GM12878 (cell line): Measurements from ENCODE around the gene IRAK4. TPM values are rescaled to one million over a fixed set of nuclear protein-coding genes. Genes with fewer than 3 reads are reported as not detected.

Experiments used
- ATAC-seq: fragments of 200-7000 bp; cut with Tn5 transposase; 3 replicates; pipeline ENCODE4 v1.9.1; 2020; ENCODE audit warnings: mild to moderate bottlenecking, moderate library complexity
- BruUV-seq: library from RNA; stranded (reverse); fragments of 400-500 nt; replicated peaks from 2 replicates; lab custom pipeline; 2021; lab: Mats Ljungman, UMichigan
- CTCF ChIA-PET: fragments of 300-600 bp; sonication (Branson Sonifier 250); formaldehyde crosslinking; extraction: SDS; loops from one replicate; lab custom pipeline; 2021; ENCODE audit warnings: inconsistent platforms; lab: Yijun Ruan, JAX
- POLR2A ChIA-PET: fragments of 350-600 bp; formaldehyde crosslinking; extraction: SDS; loops from one replicate; lab custom pipeline; 2021; ENCODE audit warnings: inconsistent platforms; lab: Charles Lee
- RAD21 ChIA-PET: fragments of 300-600 bp; sonication (Branson Sonifier 250); formaldehyde crosslinking; loops from one replicate; lab custom pipeline; 2023; ENCODE audit warnings: antibody characterized with exemption; ENCODE audit not compliant: unreplicated experiment; lab: Charles Lee
- SMC1A ChIA-PET: fragments of 300-600 bp; sonication (Branson Sonifier 250); formaldehyde crosslinking; loops from one replicate; lab custom pipeline; 2023; ENCODE audit not compliant: unreplicated experiment, uncharacterized antibody; lab: Charles Lee
- DNase-seq: peaks from one replicate; pipeline ENCODE4 v3.0.0-alpha.2; 2011; ENCODE audit warnings: low read depth, low spot score
- FAIRE-seq: peaks from 3 replicates; lab custom pipeline; 2011; peaks lifted over from hg19 to GRCh38; lab: Jason Lieb, UNC
- H2AFZ ChIP-seq: 2 replicates; pipeline ENCODE4 v1.6.0; 2011; ENCODE audit warnings: low read depth, low read length, control low read depth; ENCODE audit not compliant: control insufficient read depth
- H3K27ac ChIP-seq: 2 replicates; pipeline ENCODE4 v1.5.1; 2011; ENCODE audit warnings: control low read depth; ENCODE audit not compliant: control insufficient read depth, insufficient read depth
- H3K27me3 ChIP-seq, 2 experiments: replicated peaks in 1 of 2; 2 replicates each; pipeline versions ENCODE4 v1.6.0 to v1.6.1; 2011; ENCODE audit warnings: low read length in 1 of 2; ENCODE audit not compliant: control insufficient read depth in 2 of 2, insufficient read depth in 2 of 2
- H3K36me3 ChIP-seq, 2 experiments: 2 replicates each; pipeline ENCODE4 v1.5.1; 2011; ENCODE audit warnings: low read length in 1 of 2; ENCODE audit not compliant: control insufficient read depth in 2 of 2, insufficient read depth in 2 of 2
- H3K4me1 ChIP-seq: 2 replicates; pipeline ENCODE4 v1.6.1; 2011; ENCODE audit warnings: mild to moderate bottlenecking, low read length, moderate library complexity, mixed read lengths; ENCODE audit not compliant: control insufficient read depth, insufficient read depth
- H3K4me2 ChIP-seq: 2 replicates; pipeline ENCODE4 v1.6.0; 2011; ENCODE audit warnings: control low read depth; ENCODE audit not compliant: control insufficient read depth, insufficient read depth
- H3K4me3 ChIP-seq: fragments of 200-600 bp; sonication (generic); 2 replicates; pipeline ENCODE4 v1.5.1; 2016
- H3K79me2 ChIP-seq: 2 replicates; pipeline ENCODE4 v1.6.0; 2011; ENCODE audit warnings: low read length; ENCODE audit not compliant: control insufficient read depth, insufficient read depth
- H3K9ac ChIP-seq: 2 replicates; pipeline ENCODE4 v1.8.0; 2011; ENCODE audit warnings: low read length, control low read depth, mixed read lengths; ENCODE audit not compliant: control insufficient read depth, insufficient read depth
- H3K9me3 ChIP-seq: replicated peaks from 3 replicates; pipeline ENCODE4 v1.5.1; 2011; ENCODE audit warnings: mild to moderate bottlenecking, low read length; ENCODE audit not compliant: control insufficient read depth, insufficient read depth
- H4K20me1 ChIP-seq: 2 replicates; pipeline ENCODE4 v1.6.0; 2011; ENCODE audit not compliant: control insufficient read depth, insufficient read depth
- ESRRA ChIP-seq: IDR thresholded peaks from 2 replicates; pipeline ENCODE4 v1.6.1; 2012; ENCODE audit warnings: mild to moderate bottlenecking, low read length, improper control_type of control experiment
- KAT2A ChIP-seq: conservative IDR thresholded peaks from 2 replicates; pipeline ENCODE4 v1.6.1; 2011; ENCODE audit warnings: low read depth, low read length; ENCODE audit not compliant: control insufficient read depth
- NFYB ChIP-seq: IDR thresholded peaks from 2 replicates; pipeline ENCODE4 v1.6.1; 2011; ENCODE audit warnings: low read depth, mild to moderate bottlenecking, low read length, improper control_type of control experiment, moderate library complexity; ENCODE audit not compliant: insufficient read depth
- RB1 ChIP-seq: fragments of 450-650 bp; formaldehyde crosslinking; IDR thresholded peaks from 2 replicates; pipeline ENCODE4 v1.6.1; 2017; ENCODE audit warnings: mild to moderate bottlenecking, borderline replicate concordance
- RBBP5 ChIP-seq: fragments of 200-600 bp; sonication (generic); conservative IDR thresholded peaks from 2 replicates; pipeline ENCODE4 v1.6.1; 2016
- RCOR1 ChIP-seq: conservative IDR thresholded peaks from 2 replicates; pipeline ENCODE4 v1.6.1; 2012; ENCODE audit warnings: low read depth, low read length, improper control_type of control experiment
- SMAD1 ChIP-seq: fragments of 450-650 bp; IDR thresholded peaks from 2 replicates; pipeline ENCODE4 v1.6.1; 2018; ENCODE audit warnings: mild to moderate bottlenecking, low read depth; ENCODE audit not compliant: partially characterized antibody
- SMARCA5 ChIP-seq: fragments of 450-650 bp; IDR thresholded peaks from 2 replicates; pipeline ENCODE4 v1.6.1; 2017; ENCODE audit warnings: mild to moderate bottlenecking
- TAF1 ChIP-seq: IDR thresholded peaks from 2 replicates; pipeline ENCODE4 v1.6.1; 2011; ENCODE audit warnings: mild to moderate bottlenecking, low read depth, low read length, borderline replicate concordance
- TBL1XR1 ChIP-seq: IDR thresholded peaks from 2 replicates; pipeline ENCODE4 v1.6.1; 2012; ENCODE audit warnings: low read depth, low read length, improper control_type of control experiment
- WRNIP1 ChIP-seq: IDR thresholded peaks from 2 replicates; pipeline ENCODE4 v1.6.1; 2011; ENCODE audit warnings: low read depth, low read length, improper control_type of control experiment, borderline replicate concordance
- ZNF24 ChIP-seq: fragments of 450-650 bp; IDR thresholded peaks from 2 replicates; pipeline ENCODE4 v1.6.1; 2017; ENCODE audit warnings: antibody characterized with exemption, mild to moderate bottlenecking
- ZNF384 ChIP-seq: IDR thresholded peaks from 2 replicates; pipeline ENCODE4 v1.6.1; 2012; ENCODE audit warnings: low read depth, mild to moderate bottlenecking, low read length, improper control_type of control experiment, borderline replicate concordance
- ZNF687 ChIP-seq: fragments of 450-650 bp; IDR thresholded peaks from 2 replicates; pipeline ENCODE4 v1.6.1; 2017; ENCODE audit warnings: mild to moderate bottlenecking, moderate library complexity
- WGBS: methylation state at CpG from one replicate; pipeline ENCODE4 v1.1.6; 2016; ENCODE audit warnings: low lambda C conversion rate; ENCODE audit not compliant: insufficient replicate concordance, insufficient coverage; ENCODE audit errors: missing lambda C conversion rate; 5-methylcytosine and 5-hydroxymethylcytosine counted together
- in situ Hi-C: fragments of 300-500 bp; cut with MboI; formaldehyde crosslinking; loops from 9 replicates; pipeline ENCODE4 v1.14.3; 2018; ENCODE audit warnings: mixed read lengths
- intact Hi-C: fragments of 100-400 bp; cut with micrococcal nuclease; formaldehyde crosslinking; loops from one replicate; pipeline ENCODE4 v1.14.2; 2022; ENCODE audit not compliant: unreplicated experiment
- polyA plus RNA-seq, 11 experiments: library from polyadenylated mRNA; depleted of rRNA in 4 of 11; unstranded in 6 of 11; stranded (reverse) in 5 of 11; fragments of >200 nt; fragmentation: Nextera tagmentation in 4 of 11; fragmentation: Illumina TruSeq in 1 of 11; extraction: Ambion mirVana in 4 of 11; extraction: Trizol in 1 of 11; gene quantifications; 1 replicate in 1 of 11; 2 replicates in 10 of 11; pipeline versions ENCODE4 v1.2.1 to v1.2.3, GENCODE V29; 2011 to 2016; ENCODE audit warnings: inconsistent platforms in 2 of 11, missing spikeins in 2 of 11, low read depth in 1 of 11
- total RNA-seq, 4 experiments: library from RNA; depleted of rRNA in 3 of 4; stranded (reverse); fragments of >200 nt in 3 of 4; fragmentation: Illumina TruSeq in 1 of 4; extraction: Trizol in 1 of 4; gene quantifications; 2 replicates each; pipeline versions ENCODE4 v1.2.1 to v1.2.3, GENCODE V29; 2013 to 2021
- TF ChIP-seq, protein P1 (sequence below): fragments of 450-650 bp; IDR thresholded peaks from 2 replicates; pipeline ENCODE4 v1.6.1; 2014; ENCODE audit warnings: mild to moderate bottlenecking
- TF ChIP-seq, protein P2 (sequence below): fragments of 450-650 bp; IDR thresholded peaks from 2 replicates; pipeline ENCODE4 v1.6.1; 2018; ENCODE audit warnings: borderline replicate concordance, mild to moderate bottlenecking; ENCODE audit not compliant: partially characterized antibody

The IRAK4 gene
- total and polyA plus RNA-seq, 10 of the 15 experiments (the other 5 are each of a cell fraction or from before 2014, with no cell fraction given): 7.9 to 46.8 (median 20.9) TPM

- TF ChIP-seq, protein P1, sequence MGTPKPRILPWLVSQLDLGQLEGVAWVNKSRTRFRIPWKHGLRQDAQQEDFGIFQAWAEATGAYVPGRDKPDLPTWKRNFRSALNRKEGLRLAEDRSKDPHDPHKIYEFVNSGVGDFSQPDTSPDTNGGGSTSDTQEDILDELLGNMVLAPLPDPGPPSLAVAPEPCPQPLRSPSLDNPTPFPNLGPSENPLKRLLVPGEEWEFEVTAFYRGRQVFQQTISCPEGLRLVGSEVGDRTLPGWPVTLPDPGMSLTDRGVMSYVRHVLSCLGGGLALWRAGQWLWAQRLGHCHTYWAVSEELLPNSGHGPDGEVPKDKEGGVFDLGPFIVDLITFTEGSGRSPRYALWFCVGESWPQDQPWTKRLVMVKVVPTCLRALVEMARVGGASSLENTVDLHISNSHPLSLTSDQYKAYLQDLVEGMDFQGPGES: no peak
Measured at GRCh38 chr12:43807386-43807785, 48.6 kb downstream of the IRAK4 start (continued).

- H3K79me2 ChIP-seq: no peaks in the 10 kb centered on the region
- TF ChIP-seq KAT2A (no peak), SMARCA5 (no peak), RBBP5 (no peak), TBL1XR1 (no peak), SMAD1 (no peak), ZNF687 (no peak), RB1 (no peak), RCOR1 (no peak), ESRRA (no peak), TAF1 (no peak), ZNF384 (no peak), WRNIP1 (no peak), ZNF24 (no peak), NFYB (no peak)
- TF ChIP-seq, protein P2, sequence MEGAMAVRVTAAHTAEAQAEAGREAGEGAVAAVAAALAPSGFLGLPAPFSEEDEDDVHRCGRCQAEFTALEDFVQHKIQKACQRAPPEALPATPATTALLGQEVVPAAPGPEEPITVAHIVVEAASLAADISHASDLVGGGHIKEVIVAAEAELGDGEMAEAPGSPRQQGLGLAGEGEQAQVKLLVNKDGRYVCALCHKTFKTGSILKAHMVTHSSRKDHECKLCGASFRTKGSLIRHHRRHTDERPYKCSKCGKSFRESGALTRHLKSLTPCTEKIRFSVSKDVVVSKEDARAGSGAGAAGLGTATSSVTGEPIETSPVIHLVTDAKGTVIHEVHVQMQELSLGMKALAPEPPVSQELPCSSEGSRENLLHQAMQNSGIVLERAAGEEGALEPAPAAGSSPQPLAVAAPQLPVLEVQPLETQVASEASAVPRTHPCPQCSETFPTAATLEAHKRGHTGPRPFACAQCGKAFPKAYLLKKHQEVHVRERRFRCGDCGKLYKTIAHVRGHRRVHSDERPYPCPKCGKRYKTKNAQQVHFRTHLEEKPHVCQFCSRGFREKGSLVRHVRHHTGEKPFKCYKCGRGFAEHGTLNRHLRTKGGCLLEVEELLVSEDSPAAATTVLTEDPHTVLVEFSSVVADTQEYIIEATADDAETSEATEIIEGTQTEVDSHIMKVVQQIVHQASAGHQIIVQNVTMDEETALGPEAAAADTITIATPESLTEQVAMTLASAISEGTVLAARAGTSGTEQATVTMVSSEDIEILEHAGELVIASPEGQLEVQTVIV: no peak
Measured at GRCh38 chr12:43812057-43812456, 53.3 kb downstream of the IRAK4 start.

More at GRCh38 chr12:43812057-43812456, 53.3 kb downstream of the IRAK4 start:
- no peaks in the 10 kb centered on the region for H3K36me3 ChIP-seq
- H3K4me3 ChIP-seq: no peak overlapping the region
- no peak overlapping the region for H3K27ac ChIP-seq
- FAIRE-seq (no peak), ATAC-seq (no peak), DNase-seq (no peak)
- H3K9ac ChIP-seq: no peak overlapping the region
- H3K9me3 ChIP-seq: no peaks in the 10 kb centered on the region
- no peaks in the 10 kb centered on the region for H4K20me1 ChIP-seq
- RAD21 ChIA-PET: no interaction called here
- H3K27me3 ChIP-seq: no peaks in the 10 kb centered on the region
- SMC1A ChIA-PET: no interaction called here
- H3K4me2 ChIP-seq: no peak overlapping the region
- H3K4me1 ChIP-seq: no peaks in the 10 kb centered on the region
- in situ Hi-C loops (no loop called here), intact Hi-C loops (no loop called here)
- no TSS peak for BruUV-seq
- no peak overlapping the region for H2AFZ ChIP-seq
- CTCF ChIA-PET: no interaction called here
- 70% methylated on average over 2 of the region's 2 CpGs for WGBS
- POLR2A ChIA-PET: no interaction called here
